Activated CD4-positive, CD25-positive, alpha-beta regulatory T cell treated with anti-CD3 and anti-CD28 coated beads, Interleukin-2, amount 50 U/mL, for 16 hours (primary cell): ENCODE data around the gene AFG3L2.
"Not testable (repeated sequence)": the region's sequence is repeated elsewhere in the genome, so short reads cannot be mapped to it uniquely, and the experiment has no call there.

ENCODE experiments used
- DNase-seq: peaks from one replicate; pipeline ENCODE4 v3.0.0-alpha.2; 2020; ENCODE audit warnings: low read depth, low spot score

The AFG3L2 gene

DNA sequence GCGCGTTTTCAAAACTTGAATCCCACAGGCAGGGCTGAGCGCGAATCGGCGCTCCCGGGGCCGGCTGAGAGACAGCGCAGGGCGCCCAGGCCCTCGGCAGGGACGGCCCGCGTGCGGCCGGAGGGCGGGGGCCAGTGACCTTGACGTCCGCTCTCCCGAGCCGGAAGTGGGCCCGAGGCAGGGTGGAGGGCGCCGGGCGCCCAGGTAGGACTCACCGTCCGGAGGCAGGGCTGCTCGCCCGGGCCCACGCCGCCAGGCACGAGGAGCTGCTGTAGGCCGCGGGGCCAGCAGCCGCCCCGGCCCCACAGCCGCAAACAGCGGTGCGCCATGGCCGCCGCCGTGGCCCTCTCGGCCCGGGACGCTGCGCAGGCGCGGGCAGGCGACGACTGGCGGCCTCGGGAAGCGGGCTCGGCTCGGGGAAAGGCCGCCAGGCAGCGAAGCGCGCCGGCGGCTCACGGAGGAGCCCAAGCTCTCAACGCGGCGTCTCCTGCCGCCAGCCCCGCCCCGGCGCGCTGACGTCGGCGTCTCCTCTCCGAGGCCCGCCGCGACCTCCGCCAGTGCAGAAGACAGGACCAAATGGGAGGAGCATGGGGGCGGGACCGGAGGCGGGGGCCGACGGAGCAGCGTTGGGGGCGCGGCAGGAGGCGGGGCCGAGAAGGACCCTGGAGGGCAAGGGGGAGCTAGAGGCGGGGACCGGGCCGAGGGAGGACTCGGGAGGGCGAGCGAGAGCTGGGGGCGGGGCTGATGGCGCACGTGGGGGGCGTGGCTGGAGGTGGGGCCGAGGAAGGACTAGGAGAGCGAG, at the start of gene AFG3L2:
Gene AFG3L2, minus strand, starts transcription at position 474 of the 802 bp plus-strand sequence. Its CDS starts 145 bp downstream, at position 329.
- peak; percentile 100 for DNase-seq

- DNase-seq: no peak
Measured at GRCh38 chr18:12424252-12424651, 47.2 kb upstream of the AFG3L2 start.

DNA sequence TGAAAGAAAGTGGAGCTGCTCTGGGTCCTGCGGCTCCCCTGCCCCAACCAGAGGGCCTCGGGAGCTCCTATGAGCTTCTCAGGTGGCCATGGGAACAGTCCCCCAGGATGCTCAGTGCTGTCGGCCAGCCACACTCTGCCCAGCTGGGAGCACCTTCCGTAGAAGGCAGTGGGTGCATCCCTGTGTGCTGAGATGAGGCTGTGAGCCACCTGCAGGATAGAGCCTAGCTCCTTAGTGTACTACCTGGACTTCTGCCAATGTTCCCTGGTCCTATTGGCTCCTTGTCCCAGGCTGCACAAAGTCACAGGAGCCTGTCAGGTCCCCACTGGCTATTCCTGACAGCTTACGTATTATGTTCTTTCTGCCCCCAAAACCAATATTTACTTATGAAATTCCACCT, 46.8 kb upstream of the AFG3L2 start:
- DNase-seq: no peak

GRCh38 chr18:12423393-12423792, 46.4 kb upstream of the AFG3L2 start:
- DNase-seq: no peak

DNA sequence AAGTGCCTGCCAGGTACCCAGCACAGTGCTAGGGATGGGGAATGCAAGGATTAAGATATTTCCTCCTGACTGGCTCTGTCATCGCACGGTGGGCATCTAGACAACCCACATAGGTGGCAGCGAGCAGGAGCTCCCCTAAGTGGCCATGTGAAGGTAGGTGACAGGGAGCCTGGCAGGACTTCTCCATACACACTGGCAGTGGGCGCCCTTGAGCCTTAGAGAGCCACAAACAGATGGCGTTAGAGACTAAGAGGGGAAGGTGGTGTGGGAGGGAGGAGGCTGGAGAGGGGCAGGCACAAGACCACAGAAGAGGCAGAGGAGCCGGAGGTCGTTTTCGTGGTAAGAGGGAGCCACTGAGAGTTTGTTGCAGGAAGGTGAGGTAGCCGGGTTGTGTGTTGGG, 45.9 kb upstream of the AFG3L2 start:
- DNase-seq: no peak

DNA sequence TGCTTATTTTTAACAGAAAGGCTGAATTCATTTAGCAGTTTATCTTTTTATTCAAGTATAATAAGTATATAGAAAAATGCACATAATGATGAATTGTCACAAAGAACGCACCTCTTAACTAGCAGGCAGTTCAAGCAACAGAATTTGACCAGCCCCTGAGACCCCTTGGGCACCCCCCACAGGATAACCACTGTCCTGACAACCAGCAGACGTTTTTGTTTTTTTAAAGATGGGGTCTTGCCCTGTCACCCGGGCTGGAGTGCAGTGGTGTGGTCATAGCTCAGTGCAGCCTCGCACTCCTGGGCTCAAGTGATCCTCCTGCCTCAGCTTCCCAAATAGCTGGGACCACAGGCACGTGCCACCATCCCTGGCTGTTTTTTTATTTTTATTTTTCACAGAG, 44.7 kb upstream of the AFG3L2 start:
- no peak for DNase-seq

DNA sequence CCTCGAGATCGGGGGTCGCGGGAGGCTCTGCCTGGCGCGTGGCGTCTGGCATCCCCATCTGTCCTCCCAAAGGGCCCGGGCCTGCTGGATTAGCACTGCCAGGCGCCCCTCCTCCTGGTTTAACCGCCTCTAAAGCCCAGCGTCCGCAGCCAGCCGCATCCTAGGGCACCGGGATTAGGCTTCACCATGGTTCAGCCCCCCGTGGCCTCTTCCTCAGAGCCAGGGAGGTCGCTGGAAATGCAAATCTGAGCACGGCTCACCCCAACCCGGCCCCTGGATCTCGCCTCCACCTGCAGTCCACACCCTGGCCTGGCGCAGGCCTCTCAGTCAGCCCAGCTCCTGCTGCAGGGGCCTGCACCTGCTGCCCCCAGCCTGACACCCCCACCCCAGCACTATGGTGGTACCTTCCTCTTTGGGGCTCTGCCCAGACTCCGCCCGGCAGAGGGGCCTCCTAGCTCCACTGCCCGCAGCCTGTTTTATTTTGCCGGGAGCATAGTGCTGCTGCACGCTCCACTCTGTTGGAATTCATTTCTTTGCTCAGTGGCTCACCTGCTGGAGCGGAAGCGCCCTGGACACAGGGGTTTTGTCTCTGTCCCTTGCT, 43.9 kb upstream of the AFG3L2 start:
- no peak for DNase-seq

- no peak for DNase-seq
Measured at GRCh38 chr18:12417687-12418086, 40.7 kb upstream of the AFG3L2 start.

- DNase-seq: no peak
Measured at GRCh38 chr18:12416098-12416729, 39.2 kb upstream of the AFG3L2 start.

- DNase-seq: no peak
Measured at GRCh38 chr18:12411456-12411855, 34.4 kb upstream of the AFG3L2 start.

GRCh38 chr18:12410747-12411146, 33.7 kb upstream of the AFG3L2 start:
- not testable (repeated sequence) for DNase-seq

GRCh38 chr18:12410081-12410481, 33.1 kb upstream of the AFG3L2 start:
- no peak for DNase-seq

- no peak for DNase-seq
Measured at GRCh38 chr18:12409469-12409868, 32.4 kb upstream of the AFG3L2 start.

DNA sequence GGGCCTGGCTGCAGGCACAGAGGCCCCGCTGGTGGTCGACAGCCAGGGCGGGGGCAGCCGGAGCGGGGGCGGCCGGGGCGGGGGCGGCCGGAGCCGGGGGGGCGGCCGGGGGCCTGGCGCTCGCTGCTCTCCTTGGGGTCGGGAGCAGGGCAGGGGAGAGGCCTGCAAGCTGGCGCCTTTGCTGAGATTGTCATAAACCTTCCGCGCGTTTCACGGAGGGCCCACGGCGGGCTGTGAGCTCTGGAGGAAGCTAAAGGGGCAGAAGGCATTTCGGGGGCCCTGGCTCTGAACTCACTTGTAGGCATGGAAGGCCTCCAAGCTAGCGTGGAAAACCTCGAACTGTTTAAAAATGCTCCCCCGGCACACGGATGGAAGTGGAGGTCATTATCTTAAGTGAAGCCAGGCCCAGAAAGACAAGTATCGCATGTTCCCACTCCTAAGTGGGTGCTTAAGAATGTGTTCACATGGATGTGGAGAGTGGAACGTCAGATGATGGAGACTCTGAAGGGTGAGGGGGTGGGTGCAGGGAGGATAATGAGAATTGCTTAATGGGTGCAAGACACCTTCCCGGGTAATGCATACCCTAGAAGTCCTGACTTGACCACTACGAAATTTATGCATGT, 31.3 kb upstream of the AFG3L2 start:
- no peak for DNase-seq

DNA sequence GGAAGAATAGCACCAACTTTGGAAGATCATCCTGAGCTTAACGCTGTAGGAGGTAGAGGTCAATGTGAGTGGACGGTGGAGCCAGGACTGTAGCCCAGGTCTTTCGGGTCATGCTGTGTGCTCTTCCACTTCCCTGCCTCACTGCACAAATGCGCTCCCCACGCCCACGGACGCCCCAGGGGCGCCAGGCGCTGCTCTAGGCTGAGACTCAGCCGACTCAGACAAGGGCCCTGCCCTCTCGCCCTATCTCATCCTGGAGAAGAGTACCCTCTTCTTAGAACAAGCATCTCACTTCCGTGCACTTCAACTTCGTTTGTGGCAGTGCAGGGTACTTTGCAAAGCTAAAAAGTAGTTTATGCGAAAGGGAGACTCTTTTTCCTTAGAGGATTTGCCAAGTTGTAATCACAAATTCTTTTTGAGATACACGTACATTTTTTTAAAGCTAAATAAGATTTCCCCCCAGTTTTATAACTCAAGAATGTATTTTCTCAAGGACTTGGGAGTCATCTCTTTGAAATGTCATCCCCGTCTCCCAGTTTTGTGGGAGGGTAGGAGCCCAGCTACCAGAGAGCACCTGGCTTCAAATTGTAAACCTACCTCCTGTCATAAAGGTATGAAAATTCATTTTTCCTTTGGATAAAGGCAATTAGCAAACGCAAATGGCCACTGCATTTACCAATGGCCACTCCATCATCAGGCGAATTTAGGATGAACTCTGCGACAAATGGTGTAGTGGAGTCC, 29.5 kb upstream of the AFG3L2 start:
- no peak for DNase-seq

- DNase-seq: no peak
Measured at GRCh38 chr18:12405066-12405465, 28.0 kb upstream of the AFG3L2 start.

- DNase-seq: no peak
Measured at GRCh38 chr18:12403601-12404506, 26.8 kb upstream of the AFG3L2 start.

DNA sequence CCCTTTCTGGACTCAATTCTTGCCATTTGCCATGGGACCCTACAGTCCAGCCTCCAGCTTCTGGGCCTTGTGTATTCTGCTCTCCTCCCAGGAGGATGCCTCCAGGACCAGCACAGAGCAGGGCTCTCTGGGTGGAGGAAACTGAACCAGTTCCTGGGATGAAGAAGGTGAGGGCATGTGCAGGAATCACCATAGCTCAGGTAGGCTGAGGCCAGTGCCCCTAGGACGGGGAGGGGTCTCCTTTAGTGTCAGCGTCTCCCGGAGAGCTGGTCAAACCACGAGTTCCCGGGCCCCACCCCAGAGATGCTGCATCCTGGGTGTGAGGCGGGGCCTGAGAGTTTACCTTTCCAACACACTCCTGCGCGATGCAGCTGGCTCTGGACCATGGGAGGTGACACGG, 24.9 kb upstream of the AFG3L2 start:
- DNase-seq: no peak

DNA sequence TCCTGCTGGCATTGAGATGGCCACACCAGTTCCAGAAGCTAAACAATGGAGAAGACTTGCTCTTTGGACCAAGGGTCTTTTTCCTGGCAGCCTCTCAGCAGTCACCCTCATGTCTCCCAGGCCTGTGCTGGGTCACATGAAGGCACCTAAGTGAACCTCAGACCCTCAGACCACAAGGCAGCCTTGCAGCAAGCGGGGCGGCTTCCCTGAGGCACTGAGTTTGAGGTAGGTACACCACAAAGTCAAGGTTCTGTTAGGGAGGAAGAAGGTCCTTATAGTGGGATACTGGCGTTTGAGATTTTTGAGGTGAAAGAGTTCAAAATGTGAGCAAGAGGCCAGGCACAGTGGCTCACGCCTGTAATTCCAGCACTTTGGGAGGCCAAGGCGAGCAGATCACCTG, 22.2 kb upstream of the AFG3L2 start:
- DNase-seq: no peak

GRCh38 chr18:12398625-12399024, 21.6 kb upstream of the AFG3L2 start:
- DNase-seq: no peak

- DNase-seq: no peak
Measured at GRCh38 chr18:12397793-12398192, 20.8 kb upstream of the AFG3L2 start.
